HG03457 (cell line): ENCODE results near the gene MARCHF10.

Source experiments
- ATAC-seq: cut with Tn5 transposase; IDR thresholded peaks from one replicate; pipeline ENCODE4 v1.9.1; 2021; ENCODE audit warnings: moderate number of reproducible peaks; ENCODE audit not compliant: unreplicated experiment

Gene MARCHF10

DNA sequence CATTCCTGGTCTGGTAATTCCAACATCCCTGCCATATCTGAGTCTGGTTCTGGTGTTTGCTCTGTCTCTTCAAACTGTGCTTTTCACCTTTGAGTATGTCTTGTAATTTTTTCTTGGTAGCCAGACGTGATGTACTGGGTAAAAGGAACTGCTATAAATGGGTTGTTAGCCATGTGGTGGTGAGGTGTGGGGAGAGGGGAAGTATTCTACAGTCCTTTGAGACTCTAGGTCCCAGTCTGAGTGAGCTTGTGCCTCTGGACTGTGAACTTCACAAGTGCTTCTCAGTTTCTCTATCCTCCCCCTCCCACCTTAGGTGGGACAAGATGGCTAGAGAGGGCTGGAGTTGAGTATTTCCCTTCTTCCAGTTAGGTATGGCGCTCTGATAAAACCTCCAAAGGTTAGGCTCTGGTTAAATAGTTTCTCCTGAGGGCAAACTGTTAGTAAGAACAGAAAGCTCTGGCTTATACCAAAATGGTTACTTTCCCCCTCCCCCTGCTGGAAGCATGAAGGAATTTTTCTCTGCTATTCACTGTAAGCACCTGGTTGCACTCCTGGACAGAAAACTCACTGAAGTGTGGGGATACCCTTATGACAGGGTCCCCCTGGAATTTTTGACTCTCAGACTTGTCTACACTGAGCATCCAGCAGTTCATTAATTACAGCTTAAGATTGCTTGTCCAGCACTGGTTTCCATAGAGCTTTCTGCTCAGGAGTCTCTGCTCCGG, 87.8 kb downstream of the MARCHF10 start:
- ATAC-seq: no peak

DNA sequence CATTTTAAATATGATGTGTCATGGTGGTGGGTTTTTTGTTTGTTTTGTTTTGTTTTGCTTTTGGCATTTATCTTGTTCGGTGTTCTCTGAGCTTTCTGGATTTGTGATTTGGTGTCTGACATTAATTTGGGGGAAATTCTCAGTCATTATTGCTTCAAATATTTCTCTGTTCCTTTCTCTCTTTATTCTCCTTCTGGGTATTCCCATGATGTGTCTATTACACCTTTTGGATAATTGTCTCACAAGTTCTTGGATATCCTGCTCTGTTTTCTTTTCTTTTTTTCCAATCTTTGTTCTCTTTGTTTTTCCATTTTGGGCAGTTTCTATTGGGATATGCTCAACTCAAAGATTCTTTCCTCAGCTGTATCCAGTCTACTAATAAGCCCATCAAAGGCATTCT, 88.5 kb downstream of the MARCHF10 start:
- no peak for ATAC-seq

DNA sequence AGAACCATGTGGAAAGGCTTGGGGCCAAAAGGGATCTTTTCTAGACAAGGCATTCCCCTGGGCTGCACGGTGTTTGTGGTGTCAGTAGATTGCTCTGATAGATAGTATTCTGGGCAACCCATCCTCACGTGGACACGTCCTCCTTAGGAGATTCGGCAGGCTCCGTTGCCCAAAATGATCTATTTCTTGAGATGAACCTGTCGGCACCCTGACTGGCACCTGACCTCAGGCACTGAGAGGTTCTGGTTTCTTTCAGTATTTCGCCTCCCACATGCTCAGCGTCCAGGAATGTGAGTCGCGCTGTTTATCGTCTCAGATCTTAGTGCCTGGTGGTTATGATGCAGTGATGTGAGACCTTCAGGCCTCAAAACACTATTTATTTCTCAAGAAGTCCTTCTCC, 89.7 kb downstream of the MARCHF10 start:
- no peak for ATAC-seq

DNA sequence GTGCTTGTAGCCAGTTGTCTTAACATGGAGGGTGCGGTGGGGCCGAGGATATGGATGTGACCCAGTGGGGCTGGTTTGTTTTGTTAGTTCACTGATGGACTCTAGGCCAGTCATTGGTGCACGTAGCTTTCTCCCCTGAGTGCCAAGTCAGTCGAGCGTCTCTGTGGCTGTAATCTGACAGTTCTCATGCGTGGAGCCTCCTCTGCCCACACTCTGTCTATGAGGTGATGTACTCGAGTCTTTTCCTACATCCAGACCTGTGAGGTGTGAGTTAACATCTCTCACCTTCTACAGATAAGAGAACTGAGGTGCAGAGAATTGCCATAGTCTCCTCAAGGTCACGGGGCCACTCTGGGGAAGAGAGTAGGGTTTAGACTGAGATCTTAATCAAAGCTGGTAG, 90.2 kb downstream of the MARCHF10 start:
- no peak for ATAC-seq

DNA sequence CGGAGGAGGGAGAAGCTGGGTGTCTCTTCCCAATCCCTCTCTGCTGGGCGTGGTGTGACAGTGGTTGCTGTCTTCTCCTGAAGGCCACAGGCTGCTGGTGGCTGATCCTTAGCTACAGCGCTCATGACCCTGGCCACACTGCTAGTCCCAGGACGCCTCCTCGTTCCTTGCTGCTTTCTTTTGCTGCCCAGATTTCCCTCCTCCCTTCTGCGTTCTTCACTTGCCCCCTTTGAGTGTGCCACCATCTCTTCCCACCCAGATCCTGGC, 90.6 kb downstream of the MARCHF10 start:
- no peak for ATAC-seq

DNA sequence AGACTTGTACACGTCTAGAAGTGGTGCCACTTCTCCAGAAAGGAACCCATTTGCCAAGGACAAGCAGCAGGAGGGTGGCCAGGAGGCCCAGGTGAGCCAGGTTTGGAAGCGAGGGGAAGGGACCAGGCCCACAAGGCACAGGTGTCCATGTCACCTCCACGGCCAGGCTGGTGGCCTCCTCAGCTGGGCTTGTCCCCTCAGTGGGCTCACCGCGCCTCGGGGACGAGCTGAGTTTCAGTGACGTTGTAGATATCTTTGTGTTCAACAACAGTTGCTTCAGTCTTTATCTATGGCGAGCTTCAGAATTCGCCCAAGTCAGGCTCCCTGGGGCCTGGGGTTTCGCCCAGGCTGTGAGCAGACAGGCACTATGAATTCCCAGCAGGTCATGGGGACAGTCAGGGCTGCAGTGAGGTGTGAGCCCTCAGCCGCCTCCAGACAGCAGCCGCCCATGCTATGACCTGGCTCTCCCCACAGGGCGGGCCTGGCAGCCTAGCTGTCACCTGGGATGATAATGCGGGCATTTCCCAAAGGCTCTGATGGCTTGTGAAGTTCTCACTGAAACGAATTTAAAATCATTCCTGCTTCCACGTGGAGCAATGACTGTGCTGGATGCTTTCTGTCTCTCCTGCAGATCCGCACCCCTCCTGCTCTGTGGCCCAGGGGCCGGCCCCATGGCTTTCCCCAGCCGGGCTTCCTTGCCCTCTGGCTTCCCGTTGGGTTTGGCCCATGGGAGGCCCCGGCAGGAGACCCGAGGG, 91.1 kb downstream of the MARCHF10 start:
- ATAC-seq: no peak

DNA sequence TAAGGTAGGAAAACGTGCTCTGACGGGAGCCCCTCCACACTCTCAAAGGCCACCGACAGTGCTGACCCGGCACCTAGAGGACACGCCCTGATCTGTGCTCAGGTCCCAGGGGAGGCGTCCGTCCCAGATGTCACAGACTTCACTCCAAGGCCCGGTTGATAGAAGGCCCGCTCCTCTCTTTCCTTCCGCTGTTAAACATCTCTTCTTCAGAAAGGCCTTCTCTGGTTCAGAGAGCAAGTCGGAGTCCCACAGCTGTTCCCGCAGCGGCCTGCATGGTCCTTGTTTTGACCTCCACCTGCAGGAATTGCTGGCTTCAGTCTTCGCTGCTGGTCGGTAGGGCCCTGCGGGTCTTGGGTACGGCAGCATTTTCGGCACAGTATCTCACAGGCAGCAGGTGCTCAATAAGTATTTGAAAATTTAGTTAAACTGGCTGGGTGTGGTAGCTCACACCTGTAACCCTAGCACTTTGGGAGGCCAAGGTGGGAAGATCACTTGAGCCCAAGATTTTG, 92.2 kb downstream of the MARCHF10 start:
- ATAC-seq: no peak

DNA sequence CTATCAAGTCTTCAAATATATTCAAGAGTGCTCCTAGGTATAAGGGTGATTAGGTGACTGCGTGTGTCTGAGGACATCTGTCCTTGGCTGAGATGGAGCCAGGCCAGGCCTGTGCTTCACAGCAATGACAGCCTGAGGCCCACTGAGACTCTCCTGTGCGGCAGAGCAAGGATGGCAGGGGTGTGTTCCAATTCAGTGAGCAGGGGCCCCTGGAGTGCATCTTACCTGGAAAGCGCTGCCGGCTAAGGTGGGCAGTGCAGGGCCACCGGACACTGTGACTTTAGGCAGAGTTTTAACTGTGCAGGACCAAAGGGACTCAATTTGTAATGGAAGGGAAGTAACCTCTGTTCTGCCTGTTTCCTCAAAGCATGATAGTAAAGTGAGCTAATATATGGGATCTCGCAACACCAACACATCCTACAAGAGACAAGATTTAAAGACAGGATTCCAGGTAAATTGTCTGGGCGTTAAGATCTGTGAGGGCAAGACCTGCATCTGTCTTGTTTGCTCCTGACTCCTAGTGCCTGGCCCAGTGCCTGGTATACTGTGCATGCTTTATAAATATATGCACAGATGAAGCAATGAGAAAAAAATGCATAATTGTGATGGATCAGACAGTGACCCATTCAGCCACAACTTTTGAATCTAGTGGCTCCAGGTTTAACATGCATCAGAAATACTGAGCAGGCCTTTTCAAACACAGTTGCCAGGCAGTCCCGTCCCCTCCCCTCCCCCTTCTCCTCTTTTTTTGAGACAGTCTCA, 93.9 kb downstream of the MARCHF10 start:
- no peak for ATAC-seq

DNA sequence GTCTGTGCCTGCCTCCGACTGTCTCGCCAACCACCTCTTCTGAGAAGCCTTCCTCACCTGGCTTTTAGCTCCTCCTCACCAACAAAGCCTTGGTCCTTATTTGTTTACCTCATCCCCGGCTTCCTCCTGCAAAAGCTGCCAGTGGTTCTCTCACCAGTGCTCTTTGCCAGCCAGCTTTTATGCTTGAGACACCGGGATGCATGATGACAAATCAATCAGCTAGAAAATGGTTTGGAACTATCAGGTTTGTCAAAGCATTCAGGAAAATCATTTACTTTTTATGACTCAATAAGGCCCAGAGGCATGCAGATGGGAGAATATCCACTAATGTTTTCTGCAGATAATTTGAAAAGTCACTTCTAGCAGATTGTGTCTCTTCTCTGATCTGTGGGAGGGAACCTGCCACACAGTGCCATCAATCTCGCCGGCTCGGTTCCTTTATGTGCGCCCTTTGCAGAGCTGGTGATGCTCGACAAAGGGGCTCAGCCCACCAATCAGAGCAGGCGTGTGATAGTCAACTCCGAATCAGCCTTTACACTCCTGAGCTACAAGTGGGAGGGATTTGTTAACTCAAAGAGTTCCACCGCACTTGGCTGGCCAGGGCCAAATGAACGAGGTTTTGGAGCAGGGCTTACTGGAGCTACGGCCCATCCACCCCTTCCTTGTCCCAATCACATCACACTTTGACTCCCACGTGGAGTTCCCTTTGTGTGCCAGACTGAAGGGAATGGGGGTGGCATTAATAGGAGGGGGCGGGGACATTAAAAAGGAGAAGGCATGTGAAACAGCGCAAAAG, 94.8 kb downstream of the MARCHF10 start:
- no peak for ATAC-seq

DNA sequence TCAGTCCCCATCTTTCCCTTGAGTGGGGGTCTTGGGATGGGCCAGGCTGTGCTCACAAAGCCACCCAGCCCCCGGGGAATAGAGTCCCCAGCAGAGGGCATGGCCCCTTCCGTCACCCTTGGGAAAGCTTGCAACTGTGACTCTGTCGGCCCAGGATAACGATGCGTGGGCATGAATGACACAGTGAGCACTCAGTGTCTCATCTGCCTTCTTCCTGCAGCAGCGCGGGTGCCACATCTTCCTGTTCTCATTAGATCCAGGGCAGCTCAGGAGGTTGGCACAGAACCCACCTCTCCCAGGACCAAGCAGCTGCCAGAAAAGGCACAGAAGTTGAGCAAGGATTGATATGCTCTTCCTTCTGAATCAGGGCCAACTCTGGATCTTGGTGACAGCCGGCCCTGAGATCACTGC, 95.9 kb downstream of the MARCHF10 start:
- no peak for ATAC-seq

DNA sequence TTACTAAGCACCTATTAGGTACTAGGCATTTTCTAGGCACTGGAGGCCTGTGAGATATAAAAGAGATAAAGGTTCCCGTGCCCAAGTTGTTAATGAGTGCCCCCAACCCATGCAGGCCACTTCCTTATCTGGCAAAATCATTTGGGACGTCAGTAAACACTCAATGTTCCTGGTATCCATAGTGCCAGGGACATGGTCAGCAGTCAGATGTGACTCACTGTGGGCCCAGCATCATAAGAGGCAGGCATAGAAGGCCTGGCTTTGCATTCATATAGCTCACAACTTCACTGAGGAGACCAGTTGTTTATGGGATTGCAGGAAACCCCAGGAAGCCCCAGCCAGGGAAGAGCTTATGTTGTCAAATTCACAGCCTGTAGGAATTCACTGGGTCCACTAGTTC, 99.5 kb downstream of the MARCHF10 start:
- no peak for ATAC-seq

DNA sequence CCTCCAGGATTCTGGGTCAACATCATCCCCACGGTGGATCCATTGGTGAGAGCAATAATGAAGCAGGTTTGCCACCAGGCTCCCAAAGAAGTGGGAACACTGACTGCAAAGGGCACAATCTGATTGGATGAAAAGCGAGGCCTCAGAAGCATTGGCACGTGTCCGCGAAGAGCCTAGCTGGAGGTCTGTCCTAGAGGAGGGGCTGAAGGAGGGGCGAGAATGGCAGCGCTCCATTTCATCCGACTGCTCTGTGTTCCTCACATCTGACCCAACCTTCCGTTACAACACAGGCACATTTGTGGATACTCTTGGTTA, 100.7 kb downstream of the MARCHF10 start:
- ATAC-seq: no peak

DNA sequence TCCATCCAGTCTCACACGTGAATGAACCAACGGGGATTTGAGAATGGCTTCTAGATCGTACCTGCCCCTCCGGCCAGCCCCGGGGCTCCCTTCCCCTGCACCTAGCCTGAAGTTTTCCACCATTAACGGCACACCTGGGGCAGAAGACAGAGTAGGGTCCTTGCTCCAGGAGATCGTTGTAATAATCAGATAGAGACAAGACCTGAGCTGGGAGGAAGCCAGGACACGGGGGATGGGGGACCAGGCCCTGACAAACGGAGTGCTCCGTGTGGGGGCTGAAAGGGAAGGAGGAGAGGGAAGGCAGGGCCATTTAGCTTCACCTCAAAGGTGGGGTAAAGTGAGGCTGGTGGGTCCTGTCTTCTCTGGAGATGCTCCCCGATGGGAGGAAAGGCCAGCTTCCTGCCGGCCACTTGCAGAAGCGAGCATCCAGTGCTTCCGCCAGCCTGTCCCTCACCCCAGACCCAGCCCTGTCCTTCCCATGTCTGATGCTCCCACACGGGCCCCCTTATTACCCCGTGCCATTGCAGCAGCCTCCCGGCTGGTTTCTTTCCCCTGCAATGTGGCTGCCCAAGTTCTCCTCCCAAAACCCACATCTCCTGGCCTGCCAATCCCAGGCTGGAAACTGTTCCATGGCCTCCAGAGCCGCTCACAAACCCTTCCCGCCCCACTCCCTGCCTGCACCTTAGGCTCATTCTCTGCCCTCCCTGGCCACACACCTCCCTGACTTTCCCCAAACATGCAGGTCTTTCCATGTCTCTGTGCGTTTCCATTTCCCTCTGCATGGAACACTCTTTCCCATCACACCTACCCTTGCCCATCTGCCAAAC, 101.3 kb downstream of the MARCHF10 start:
- ATAC-seq: no peak

DNA sequence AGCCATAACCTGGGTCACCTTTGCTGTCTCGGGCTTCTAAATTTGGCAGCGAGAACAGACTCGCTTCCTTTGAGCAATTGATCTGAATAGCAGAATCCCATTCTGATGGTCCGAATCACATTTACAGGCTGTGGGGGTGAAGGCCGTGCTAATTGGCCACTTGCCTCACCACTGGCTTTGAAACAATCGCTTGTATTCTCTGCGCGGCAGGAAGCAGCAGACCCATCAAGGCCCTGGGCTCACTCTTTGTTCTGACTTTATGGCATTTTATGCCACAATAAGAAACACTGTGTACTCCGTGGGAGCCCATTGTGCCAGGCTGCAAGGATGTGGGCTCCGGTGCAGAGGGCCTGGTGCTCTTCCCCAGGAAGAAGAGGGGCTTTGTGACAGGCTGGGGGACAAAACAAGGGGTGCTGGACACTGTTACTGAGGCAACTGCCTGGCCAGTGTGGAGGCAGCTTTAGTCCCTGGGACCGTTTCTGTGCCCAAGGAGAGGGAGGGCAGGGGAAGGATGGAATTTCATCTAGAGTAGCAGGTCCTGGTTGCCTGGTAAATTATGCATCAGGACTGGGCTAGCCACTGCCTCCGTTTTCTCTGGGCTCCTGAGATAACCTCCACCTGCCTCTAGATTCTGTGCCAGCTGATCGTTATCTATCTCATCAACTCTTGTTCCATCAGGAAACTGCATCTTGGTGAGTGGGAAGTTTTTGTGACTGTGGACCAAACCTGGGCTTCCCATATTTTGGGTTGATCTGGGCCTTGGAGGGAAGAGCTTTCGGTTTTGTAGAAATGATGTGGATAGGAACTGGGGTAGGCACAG, 102.1 kb downstream of the MARCHF10 start:
- ATAC-seq: no peak

DNA sequence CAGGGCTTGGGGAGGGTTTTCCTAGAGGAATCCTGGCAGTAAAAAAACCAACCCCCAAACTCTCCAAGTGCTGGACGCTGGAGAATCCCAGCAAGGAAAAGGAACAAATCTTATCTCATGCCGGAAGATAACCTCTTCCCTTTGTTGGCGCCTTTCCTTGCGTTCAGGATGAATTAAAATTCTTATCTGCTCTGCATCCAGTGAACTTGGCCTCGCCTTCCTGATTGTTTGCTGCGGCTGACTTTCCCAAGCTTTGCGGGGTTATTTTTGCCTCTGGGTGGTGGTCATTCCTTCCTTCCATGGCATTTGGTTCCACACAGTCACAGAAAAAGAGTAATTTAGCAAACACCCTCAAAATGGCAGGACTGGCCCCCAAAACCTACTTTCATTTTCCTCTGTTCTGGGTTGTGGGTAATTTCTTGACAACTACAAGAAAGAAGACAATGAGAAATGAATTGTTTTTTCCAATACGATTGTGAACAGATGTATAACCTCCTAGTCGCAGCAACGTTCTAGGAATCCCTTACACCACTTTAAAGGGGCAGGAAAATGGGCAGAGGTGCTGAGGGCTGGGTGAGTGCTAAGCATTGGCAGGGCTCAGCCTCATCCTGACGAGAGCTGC, 102.8 kb downstream of the MARCHF10 start:
- ATAC-seq: no peak

DNA sequence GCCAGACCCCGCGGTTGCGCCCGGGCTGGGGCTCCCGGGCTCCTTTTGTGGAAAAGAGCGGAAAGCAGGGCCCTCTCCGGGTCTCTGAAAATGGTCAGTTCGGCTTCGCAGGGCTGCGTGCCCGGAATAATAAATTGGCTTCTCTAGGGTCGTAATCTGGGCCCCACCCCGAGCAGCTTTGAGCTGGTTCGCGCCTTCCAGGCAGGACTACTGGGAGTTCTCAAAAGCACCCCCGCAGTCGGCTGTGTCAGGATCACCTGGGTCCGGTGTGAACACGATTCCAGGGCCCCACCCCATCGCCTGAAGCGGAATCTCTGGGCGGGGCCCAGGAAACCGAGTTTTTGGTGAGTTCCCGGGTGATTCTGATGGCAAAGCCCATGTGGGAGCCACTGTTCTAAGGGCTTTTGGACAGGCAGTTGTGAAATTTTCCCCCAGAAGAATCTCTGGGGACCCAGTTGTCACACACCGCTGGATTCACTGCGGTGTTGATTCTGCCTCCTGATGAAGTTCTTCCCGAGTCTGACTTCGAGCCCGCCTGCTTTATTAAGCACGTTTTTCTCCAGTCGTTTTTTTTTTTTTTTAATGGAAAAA, 103.6 kb downstream of the MARCHF10 start:
- ATAC-seq: no peak

DNA sequence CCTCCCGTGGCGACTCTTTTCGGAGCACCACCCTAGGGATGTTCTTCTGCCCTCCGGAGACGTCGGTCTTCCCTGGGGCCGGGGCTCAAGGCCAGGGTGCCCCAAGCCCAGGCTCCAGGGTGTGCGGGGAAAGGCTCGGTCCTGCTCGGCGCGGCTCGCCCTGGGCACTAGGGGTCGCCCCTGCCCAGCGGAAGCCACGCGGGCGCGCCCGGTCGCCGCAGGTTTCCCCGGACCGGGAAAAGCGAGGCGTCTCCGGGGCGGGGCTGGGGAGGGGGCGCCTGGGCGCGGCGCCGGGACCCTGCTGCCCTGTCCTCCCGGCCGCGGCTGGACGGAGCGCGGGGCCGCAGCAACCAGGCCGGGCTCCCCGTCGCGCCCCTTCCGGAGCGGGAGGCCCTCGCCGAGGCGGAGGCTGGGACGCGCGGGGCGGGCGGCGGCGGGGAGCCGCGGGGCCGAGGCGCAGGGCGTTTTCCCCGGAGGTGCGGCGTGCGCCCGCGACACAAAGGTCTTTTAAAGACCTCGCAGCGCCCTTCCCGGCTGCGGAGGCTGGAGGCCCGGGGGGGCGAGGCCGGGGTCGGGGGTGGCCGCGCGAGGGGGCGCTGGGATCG, 104.2 kb downstream of the MARCHF10 start:
- peak; percentile 75 for ATAC-seq

DNA sequence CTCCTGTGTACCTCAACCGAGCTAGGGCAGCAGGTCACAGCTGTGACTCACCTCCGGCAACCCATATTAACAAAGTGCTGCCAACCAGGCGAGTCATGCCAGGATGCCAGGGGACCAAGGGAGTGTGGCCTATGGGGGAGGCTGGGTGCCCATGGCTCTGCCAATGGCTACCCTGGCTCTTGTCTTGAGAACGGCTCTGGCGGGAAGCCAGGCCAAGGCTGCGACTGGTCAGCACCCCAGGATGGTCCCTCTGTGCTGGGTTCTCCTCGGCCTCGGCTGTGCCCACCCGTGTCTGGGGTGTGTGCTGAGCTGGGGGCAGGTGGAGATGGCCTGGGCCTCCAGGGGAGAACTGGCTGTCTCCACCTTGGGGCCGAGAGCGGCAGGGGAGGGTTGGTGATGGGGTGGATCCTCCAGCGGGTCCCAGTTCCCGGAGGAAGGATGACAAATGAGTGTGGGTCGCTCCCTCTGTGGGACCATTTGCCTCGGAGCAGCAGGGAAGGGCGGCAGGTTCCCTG, 104.8 kb downstream of the MARCHF10 start:
- no peak for ATAC-seq
